HCEC 1CT (cell line): ENCODE data around the gene SLC52A3.

Experiments
- DNase-seq: peaks from one replicate; pipeline ENCODE4 v3.0.0-alpha.2; 2017

Gene SLC52A3

DNA sequence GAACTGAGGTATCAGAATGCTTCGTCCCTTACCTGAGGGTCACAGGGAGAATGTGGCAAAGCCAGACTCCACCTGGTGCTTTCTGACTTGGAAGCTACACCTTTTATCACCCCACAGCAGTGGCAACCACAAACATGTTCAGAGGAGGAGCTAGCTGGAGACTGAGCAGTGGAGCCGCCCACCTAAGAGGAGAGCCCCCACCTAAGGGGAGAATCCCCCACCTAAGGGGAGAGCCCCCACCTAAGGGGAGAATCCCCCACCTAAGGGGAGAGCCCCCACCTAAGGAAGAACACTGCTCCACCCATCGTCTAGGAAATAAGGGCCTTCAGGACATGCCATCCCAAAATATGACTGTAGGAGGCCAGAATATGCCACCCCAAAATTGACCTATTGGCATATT is 4.0 kb downstream of the SLC52A3 start:
- no peak for DNase-seq

DNA sequence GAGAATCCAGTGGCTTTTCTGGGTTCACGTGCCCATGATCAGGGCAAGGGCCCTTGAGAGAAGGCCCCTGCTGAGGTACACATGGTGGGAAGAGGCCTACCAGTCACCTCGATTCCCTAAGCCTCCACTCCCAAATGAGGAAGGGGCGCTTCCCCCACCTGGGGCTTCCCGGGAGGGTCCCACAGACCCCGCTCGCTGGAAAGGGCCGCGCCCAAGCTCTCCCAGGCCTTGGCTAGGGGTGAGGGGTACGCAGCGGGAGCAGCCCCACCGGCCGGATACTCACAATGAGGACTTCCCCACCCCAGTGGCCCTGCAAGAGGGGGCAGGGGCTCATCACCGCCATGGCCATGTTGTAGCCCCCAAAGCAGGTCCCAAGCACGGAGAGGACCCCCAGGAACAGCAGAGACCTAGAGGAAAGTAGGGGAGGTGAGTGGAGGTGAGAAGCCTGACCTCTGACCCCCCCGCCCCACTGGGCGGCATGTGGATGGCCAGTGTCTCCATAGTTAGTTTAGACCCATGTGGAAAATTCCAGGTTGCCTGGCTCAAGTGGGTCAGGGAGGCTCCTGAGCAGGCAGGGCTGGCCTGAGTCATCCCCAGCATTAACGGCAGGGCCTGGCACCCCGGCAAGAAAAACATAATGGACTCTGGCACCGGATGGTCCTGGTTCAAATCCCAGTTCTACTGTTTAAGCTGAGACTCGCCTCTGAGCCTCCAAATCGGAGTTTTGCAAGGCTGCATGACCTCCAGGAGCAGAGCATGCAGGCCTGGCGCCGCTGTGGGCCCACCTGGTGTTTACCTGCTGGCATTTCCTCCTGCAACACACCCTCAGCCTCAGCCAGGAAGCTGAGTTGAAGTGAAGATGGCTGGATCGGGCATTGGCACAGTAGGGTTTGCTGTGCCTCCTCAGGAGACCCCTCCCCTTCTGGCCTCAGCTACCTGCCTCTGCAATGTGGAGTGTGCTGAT is 6.6 kb downstream of the SLC52A3 start:
- no peak for DNase-seq

DNA sequence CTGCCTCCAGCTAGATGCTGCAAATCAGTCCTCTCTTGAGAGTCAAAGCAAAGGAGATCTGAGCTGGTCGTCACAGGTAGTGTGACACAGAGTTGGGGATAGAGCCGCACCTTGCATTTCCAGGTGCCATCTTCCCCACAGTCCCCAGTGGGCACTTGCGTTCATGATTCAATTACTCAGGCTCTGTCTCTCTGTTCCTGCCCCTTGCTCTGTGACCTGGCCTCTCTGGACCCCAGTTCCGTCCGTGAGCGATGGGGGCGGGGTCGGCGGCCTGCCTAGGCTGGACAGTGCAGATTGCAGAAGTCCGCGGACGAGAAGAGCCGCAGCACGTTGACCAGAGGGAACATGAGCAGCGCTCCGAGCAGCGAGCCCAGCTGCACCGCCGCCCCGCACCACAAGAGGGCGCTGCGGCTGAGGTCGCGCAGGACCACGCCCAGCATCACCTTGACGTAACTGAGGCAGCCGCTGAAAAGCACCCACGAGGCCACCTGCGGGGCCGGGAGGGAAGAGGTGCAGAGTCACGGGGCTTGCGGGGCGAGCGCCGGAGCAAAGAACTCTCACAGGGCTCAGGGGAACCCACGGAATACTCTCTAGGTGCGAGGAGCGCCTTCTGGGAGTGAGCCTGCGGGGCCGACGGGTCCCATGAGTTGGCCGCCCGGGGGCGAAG is 7.4 kb downstream of the SLC52A3 start:
- no peak for DNase-seq

GRCh38 chr20:757506-757905 is 10.8 kb downstream of the SLC52A3 start:
- no peak for DNase-seq

GRCh38 chr20:755941-756340 is 12.4 kb downstream of the SLC52A3 start:
- no peak for DNase-seq

DNA sequence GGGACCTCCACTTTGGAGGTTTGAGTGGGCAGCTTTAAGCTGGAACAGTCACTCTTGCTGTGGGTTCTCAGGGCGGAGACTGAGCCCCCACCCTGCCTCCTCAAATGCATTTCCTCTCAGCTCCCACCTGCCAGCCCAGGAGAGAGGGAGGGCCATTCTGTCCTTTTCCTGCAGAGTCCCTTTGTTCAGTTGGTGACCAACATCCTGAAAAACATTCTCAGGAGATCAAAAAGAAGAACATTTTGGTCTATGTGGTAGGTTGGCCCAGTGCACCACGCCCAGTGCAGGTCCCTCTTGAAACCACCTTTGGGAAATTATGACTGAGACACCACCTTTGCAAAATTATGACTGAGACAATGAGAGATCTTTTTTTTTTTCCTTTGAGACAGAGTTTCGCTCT is 13.4 kb downstream of the SLC52A3 start:
- DNase-seq, result no peak

- DNase-seq, result no peak
These were observed 14.2 kb downstream of the SLC52A3 start for GRCh38 chr20:753897-754635.

DNA sequence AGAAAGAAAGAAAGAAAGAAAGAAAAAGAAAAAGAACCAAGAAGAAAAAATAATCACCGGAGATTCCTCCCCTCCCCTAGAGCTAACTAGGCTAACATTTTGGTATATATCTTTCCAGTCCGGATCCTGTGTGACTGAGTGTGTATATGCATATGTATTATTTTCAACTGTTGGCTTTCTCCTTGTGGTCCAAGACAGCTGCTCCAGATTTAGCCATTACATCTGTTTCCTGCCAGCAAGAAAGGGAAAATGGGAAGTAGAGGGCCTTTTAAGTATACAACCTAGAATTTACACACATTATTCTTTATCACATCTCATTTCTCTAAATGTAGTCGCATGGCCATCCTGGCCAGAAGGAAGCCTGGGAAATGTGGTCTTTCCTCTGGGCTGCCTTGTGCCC is 15.2 kb downstream of the SLC52A3 start:
- DNase-seq, result no peak

DNA sequence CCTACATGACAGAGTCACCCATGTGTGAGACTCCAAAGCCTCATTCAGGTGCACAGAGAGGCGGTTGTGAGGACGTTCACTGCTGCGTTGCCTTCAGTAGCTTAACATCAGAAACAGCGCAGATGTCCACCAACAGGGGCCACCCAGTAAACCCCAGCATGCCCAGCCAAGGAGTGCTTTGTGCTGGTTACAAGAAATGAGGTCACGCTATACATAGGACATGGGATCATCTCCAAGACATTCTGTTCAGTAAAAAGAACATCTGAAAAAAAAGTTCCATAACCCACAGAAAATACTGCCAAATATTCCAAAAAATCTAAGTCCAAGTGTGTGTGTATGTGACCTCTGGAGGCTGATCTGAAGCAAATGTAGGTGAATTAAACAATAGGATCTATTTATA is 16.0 kb downstream of the SLC52A3 start:
- DNase-seq, result no peak

- no peak for DNase-seq
These were observed 16.5 kb downstream of the SLC52A3 start for GRCh38 chr20:751761-752160.

- no peak for DNase-seq
These were observed 17.5 kb downstream of the SLC52A3 start for GRCh38 chr20:750801-751200.

- DNase-seq, result no peak
These were observed 22.5 kb downstream of the SLC52A3 start for GRCh38 chr20:745683-746301.

GRCh38 chr20:742156-742555 is 26.1 kb downstream of the SLC52A3 start:
- no peak for DNase-seq

GRCh38 chr20:741620-742019 is 26.7 kb downstream of the SLC52A3 start:
- DNase-seq, result no peak

- DNase-seq, result no peak
These were observed 28.1 kb downstream of the SLC52A3 start for GRCh38 chr20:740162-740561.

- DNase-seq, result no peak
These were observed 28.6 kb downstream of the SLC52A3 start for GRCh38 chr20:739736-740135.

DNA sequence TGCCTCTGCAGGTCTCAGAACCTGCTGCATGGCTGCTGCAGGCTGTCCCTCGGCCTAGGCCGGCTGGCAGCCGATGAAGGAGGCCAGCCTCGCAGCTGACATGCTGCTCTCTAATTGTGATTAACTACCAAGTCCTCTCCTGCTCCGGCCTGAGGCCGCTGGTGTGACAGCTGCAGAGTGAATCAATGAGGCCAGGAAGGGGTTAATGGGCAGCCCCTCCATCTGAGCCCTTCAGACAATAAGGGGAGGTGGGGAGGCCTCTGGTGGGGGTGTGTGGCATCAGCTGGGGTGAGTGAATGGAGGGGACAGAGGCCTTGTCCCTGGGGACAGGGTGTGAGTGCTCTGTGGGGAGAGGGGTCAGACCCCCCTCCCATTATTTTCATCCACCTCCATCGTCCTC is 34.4 kb downstream of the SLC52A3 start:
- no peak for DNase-seq

DNA sequence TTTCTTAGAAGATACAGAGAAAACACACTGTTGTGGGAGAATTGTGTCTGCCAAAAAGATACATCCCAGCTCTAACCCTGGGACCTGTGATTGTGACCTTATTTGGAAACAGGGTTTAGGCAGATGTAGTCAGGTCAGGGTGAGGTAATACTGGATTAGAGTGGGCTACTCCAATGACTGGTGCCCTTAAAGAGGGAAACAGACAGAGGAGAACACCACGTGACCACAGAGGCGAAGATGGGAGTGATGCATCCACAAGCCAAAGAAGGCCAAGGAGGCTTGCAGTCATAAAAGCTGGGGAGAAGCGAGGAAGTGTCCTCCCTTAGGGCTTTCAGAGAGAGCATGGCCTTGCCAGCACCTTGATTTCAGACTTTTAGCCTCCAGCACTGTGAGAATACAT is 35.6 kb downstream of the SLC52A3 start:
- DNase-seq, result no peak

DNA sequence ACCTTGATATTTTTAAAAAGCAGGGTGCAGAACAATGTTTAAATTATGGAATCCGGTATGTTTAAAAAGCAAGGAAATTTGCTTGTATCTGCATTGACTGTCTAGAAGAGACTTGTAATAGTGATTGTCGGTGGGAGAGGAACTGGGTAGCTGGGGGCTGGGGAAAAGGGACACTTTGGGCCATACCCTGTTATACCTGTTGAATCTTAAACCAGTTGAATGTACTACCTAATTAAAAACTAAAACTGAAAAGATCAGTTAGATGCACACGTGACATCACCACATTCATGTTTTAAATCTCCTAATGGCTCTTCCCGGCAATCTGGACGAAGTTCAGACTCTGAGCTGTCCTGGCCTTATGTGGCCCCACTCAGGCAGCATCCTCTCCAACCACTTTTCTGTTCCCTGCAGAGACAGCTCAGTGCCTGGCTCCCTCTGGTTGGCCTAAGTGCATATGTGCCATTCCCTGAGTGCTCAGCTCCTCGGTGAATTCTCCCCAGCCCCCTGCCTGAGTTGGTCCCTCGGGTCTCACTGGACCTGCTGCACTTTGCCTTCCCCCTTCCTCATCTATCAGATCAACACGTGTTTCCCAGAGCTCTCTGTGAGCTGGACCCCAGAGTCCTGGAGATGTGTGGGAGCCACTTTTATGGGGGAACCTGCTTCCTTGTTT is 36.3 kb downstream of the SLC52A3 start:
- DNase-seq, result no peak

- no peak for DNase-seq
These were observed 38.3 kb downstream of the SLC52A3 start for GRCh38 chr20:730005-730404.

- DNase-seq, result no peak
These were observed 39.9 kb downstream of the SLC52A3 start for GRCh38 chr20:728256-728944.

GRCh38 chr20:726160-726559 is 42.1 kb downstream of the SLC52A3 start:
- DNase-seq, result no peak
